ENCODE results near the gene DCUN1D3.

Gene DCUN1D3

DNA sequence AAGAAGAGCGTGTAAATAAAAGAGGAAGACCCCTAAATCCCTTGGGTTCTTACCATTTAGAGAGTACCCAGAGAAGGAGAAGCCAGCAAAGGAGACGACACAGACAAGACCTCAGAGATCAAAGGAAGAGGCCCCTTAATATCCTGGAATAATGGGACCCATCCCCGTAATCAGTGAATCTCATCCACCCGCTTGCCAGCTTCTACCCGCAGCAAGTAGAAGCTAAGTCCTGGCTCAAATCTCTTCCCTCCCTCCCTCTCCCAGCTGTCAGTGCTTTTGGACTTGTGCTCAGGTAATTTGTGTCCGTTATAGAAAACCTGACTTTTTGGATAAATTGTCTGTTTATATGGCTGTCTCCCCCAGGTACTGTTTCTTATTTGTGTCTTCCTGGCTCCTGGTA lies 2.3 kb upstream of the DCUN1D3 start:
- Histone ChIP-seq H3K4me1 (ENCODE audit: insufficient read depth, low read length, severe bottlenecking) (peaks cover 46% of the 10 kb centered on the region), H3K9ac (ENCODE audit: low read length) (no peak overlapping the region), H3F3A (ENCODE audit: insufficient read depth, low read length) (0 out of 2 replicates have a peak, but pooled peaks cover 6% of the 10 kb centered on the region), H3K4me2 (ENCODE audit: low read length) (no peak overlapping the region), H4K20me1 (ENCODE audit: insufficient read depth, low read length) (no peaks in the 10 kb centered on the region), H3K36me3 (ENCODE audit: insufficient read depth, low read length) (peaks cover 12% of the 10 kb centered on the region), H3K79me2 (ENCODE audit: insufficient read depth, low read length) (no peaks in the 10 kb centered on the region), H3K9me3 (ENCODE audit: low read length) (no peaks in the 10 kb centered on the region), H2AFZ (ENCODE audit: low read length) (no peak overlapping the region), H3K27me3 (ENCODE audit: insufficient read depth, low read length) (no peaks in the 10 kb centered on the region), H3K4me3 (ENCODE audit: low read depth, low read length, poor library complexity, severe bottlenecking) (no peak overlapping the region), H3K27ac (ENCODE audit: low read depth, low read length, poor library complexity, severe bottlenecking) (no peak overlapping the region), H3K9me2 (ENCODE audit: low read depth, low read length) (no peaks in the 10 kb centered on the region)
- TF ChIP-seq CTCF (IDR thresholded peaks at IDR 0.05; ENCODE audit: low read length) = no peak
- no peak for TF ChIP-seq EZH2 (IDR thresholded peaks at IDR 0.05; ENCODE audit: borderline replicate concordance, low read length)

- no peaks in the 10 kb centered on the region for H4K20me1 ChIP-seq (ENCODE audit: insufficient read depth, low read length)
- no peaks in the 10 kb centered on the region for H3K9me2 ChIP-seq (ENCODE audit: low read depth, low read length)
- H3K9me3 ChIP-seq (ENCODE audit: low read length) = no peaks in the 10 kb centered on the region
- H3K27me3 ChIP-seq (ENCODE audit: insufficient read depth, low read length) = no peaks in the 10 kb centered on the region
- H3K4me3 ChIP-seq (ENCODE audit: low read depth, low read length, poor library complexity, severe bottlenecking) = peak overlapping the region; percentile 99
- H3K4me1 ChIP-seq (ENCODE audit: insufficient read depth, low read length, severe bottlenecking) = peaks cover 46% of the 10 kb centered on the region
- 0 out of 2 replicates have a peak, but pooled peaks cover 6% of the 10 kb centered on the region for H3F3A ChIP-seq (ENCODE audit: insufficient read depth, low read length)
- H3K27ac ChIP-seq (ENCODE audit: low read depth, low read length, poor library complexity, severe bottlenecking) = peak overlapping the region; percentile 74
- no peak for TF ChIP-seq CTCF (IDR thresholded peaks at IDR 0.05; ENCODE audit: low read length)
- no peak for TF ChIP-seq EZH2 (IDR thresholded peaks at IDR 0.05; ENCODE audit: borderline replicate concordance, low read length)
- H3K4me2 ChIP-seq (ENCODE audit: low read length) = peak overlapping the region; percentile 95
- H3K9ac ChIP-seq (ENCODE audit: low read length) = peak overlapping the region; percentile 80
- peaks cover 12% of the 10 kb centered on the region for H3K36me3 ChIP-seq (ENCODE audit: insufficient read depth, low read length)
- H2AFZ ChIP-seq (ENCODE audit: low read length) = no peak overlapping the region
- H3K79me2 ChIP-seq (ENCODE audit: insufficient read depth, low read length) = no peaks in the 10 kb centered on the region
Measured at GRCh38 chr16:20901436-20902112, 1.4 kb upstream of the DCUN1D3 start.

- Histone ChIP-seq H3K27me3 (ENCODE audit: insufficient read depth, low read length) (no peaks in the 10 kb centered on the region), H2AFZ (ENCODE audit: low read length) (peak overlapping the region; percentile 64; the same call in 1 of the 2 replicates), H3F3A (ENCODE audit: insufficient read depth, low read length) (0 out of 2 replicates have a peak, but pooled peaks cover 6% of the 10 kb centered on the region), H3K4me1 (ENCODE audit: insufficient read depth, low read length, severe bottlenecking) (peaks cover 46% of the 10 kb centered on the region), H3K9me3 (ENCODE audit: low read length) (no peaks in the 10 kb centered on the region), H3K4me3 (ENCODE audit: low read depth, low read length, poor library complexity, severe bottlenecking) (peak overlapping the region; percentile 99), H3K9ac (ENCODE audit: low read length) (peak overlapping the region; percentile 80), H3K4me2 (ENCODE audit: low read length) (peak overlapping the region; percentile 95), H4K20me1 (ENCODE audit: insufficient read depth, low read length) (no peaks in the 10 kb centered on the region), H3K9me2 (ENCODE audit: low read depth, low read length) (no peaks in the 10 kb centered on the region), H3K79me2 (ENCODE audit: insufficient read depth, low read length) (no peaks in the 10 kb centered on the region), H3K36me3 (ENCODE audit: insufficient read depth, low read length) (peaks cover 15% of the 10 kb centered on the region), H3K27ac (ENCODE audit: low read depth, low read length, poor library complexity, severe bottlenecking) (peak overlapping the region; percentile 74)
- TF ChIP-seq EZH2 (IDR thresholded peaks at IDR 0.05; ENCODE audit: borderline replicate concordance, low read length) = no peak
- no peak for TF ChIP-seq CTCF (IDR thresholded peaks at IDR 0.05; ENCODE audit: low read length)
Measured at GRCh38 chr16:20901068-20901435, 894 bp upstream of the DCUN1D3 start.
